SU-DHL-6 (cell line): ENCODE measurements around the gene SCN4B.

ENCODE experiments used
- EZH2phosphoT487 ChIP-seq: fragments of 200-600 bp; sonication (generic), shearing (Covaris generic); conservative IDR thresholded peaks from 2 replicates; pipeline ENCODE4 v1.6.1; 2018; ENCODE audit warnings: mild to moderate bottlenecking, antibody characterized with exemption, low read length, moderate library complexity, mixed read lengths
- TF ChIP-seq, protein P1 (sequence below): fragments of 200-600 bp; sonication (generic); IDR thresholded peaks from one replicate; pipeline ENCODE4 v1.5.1; 2017; ENCODE audit warnings: antibody characterized with exemption, mild to moderate bottlenecking, low read length, moderate library complexity; ENCODE audit not compliant: insufficient read depth, poor library complexity, severe bottlenecking

GRCh38 chr11:118201966-118202365 lies 49.3 kb upstream of the SCN4B start:
- TF ChIP-seq, protein P1, sequence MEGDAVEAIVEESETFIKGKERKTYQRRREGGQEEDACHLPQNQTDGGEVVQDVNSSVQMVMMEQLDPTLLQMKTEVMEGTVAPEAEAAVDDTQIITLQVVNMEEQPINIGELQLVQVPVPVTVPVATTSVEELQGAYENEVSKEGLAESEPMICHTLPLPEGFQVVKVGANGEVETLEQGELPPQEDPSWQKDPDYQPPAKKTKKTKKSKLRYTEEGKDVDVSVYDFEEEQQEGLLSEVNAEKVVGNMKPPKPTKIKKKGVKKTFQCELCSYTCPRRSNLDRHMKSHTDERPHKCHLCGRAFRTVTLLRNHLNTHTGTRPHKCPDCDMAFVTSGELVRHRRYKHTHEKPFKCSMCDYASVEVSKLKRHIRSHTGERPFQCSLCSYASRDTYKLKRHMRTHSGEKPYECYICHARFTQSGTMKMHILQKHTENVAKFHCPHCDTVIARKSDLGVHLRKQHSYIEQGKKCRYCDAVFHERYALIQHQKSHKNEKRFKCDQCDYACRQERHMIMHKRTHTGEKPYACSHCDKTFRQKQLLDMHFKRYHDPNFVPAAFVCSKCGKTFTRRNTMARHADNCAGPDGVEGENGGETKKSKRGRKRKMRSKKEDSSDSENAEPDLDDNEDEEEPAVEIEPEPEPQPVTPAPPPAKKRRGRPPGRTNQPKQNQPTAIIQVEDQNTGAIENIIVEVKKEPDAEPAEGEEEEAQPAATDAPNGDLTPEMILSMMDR, result no peak
- TF ChIP-seq EZH2phosphoT487, result no peak
